Keratinocyte (primary cell): Measurements from ENCODE around the gene SLC10A4. TPM values are rescaled to one million over a fixed set of nuclear protein-coding genes. Genes with fewer than 3 reads are reported as not detected.
"Not testable (repeated sequence)": the region's sequence is repeated elsewhere in the genome, so short reads cannot be mapped to it uniquely, and the experiment has no call there.

Source experiments
- DNase-seq: peaks from one replicate; pipeline ENCODE4 v3.0.0-alpha.2; 2011; ENCODE audit warnings: low read depth, missing footprints, low spot score
- FAIRE-seq: peaks from 2 replicates; lab custom pipeline; 2011; peaks lifted over from hg19 to GRCh38; lab: Jason Lieb, UNC
- H2AFZ ChIP-seq: 2 replicates; pipeline ENCODE4 v1.6.0; 2012; ENCODE audit warnings: low read length, control low read depth, inconsistent platforms; ENCODE audit not compliant: control insufficient read depth
- H3K27ac ChIP-seq: 2 replicates; pipeline ENCODE4 v1.5.1; 2011; ENCODE audit warnings: low read length; ENCODE audit not compliant: control insufficient read depth, insufficient read depth
- H3K27me3 ChIP-seq: 3 replicates; pipeline ENCODE4 v1.6.0; 2011; ENCODE audit warnings: low read length; ENCODE audit not compliant: control insufficient read depth, insufficient read depth; ENCODE audit errors: extremely low read depth
- H3K36me3 ChIP-seq, 2 experiments: 2 replicates in 1 of 2; 3 replicates in 1 of 2; pipeline ENCODE4 v1.5.1; 2011; ENCODE audit warnings: low read length in 2 of 2, mild to moderate bottlenecking in 1 of 2; ENCODE audit not compliant: control insufficient read depth in 2 of 2, insufficient read depth in 2 of 2; ENCODE audit errors: extremely low read depth in 1 of 2
- H3K4me1 ChIP-seq: 3 replicates; pipeline ENCODE4 v1.5.1; 2011; ENCODE audit warnings: low read length; ENCODE audit not compliant: control insufficient read depth, insufficient read depth; ENCODE audit errors: extremely low read depth
- H3K4me2 ChIP-seq: 3 replicates; pipeline ENCODE4 v1.6.0; 2011; ENCODE audit warnings: low read depth, low read length; ENCODE audit not compliant: control insufficient read depth, insufficient read depth; ENCODE audit errors: extremely low read depth
- H3K4me3 ChIP-seq, 3 experiments: fragments of 200-600 bp in 1 of 3; sonication (generic) in 1 of 3; 2 replicates in 2 of 3; 3 replicates in 1 of 3; pipeline ENCODE4 v1.5.1; 2011 to 2016; ENCODE audit warnings: low read length in 3 of 3, mild to moderate bottlenecking in 3 of 3, control low read depth in 2 of 3, inconsistent platforms in 1 of 3, low read depth in 1 of 3, mixed read lengths in 1 of 3, mixed run types in 1 of 3, moderate library complexity in 1 of 3; ENCODE audit not compliant: control insufficient read depth in 2 of 3, insufficient read depth in 2 of 3; ENCODE audit errors: extremely low read depth in 1 of 3
- H3K79me2 ChIP-seq: 2 replicates; pipeline ENCODE4 v1.6.0; 2012; ENCODE audit warnings: low read length; ENCODE audit not compliant: control insufficient read depth, insufficient read depth
- H3K9ac ChIP-seq: 3 replicates; pipeline ENCODE4 v1.6.0; 2011; ENCODE audit warnings: low read length; ENCODE audit not compliant: control insufficient read depth, insufficient read depth; ENCODE audit errors: extremely low read depth
- H3K9me1 ChIP-seq: 3 replicates; pipeline ENCODE4 v1.6.0; 2011; ENCODE audit warnings: low read length; ENCODE audit not compliant: control insufficient read depth, insufficient read depth; ENCODE audit errors: extremely low read depth
- H3K9me3 ChIP-seq: 2 replicates; pipeline ENCODE4 v1.5.1; 2012; ENCODE audit warnings: low read depth, low read length; ENCODE audit not compliant: control insufficient read depth
- H4K20me1 ChIP-seq: 3 replicates; pipeline ENCODE4 v1.6.0; 2011; ENCODE audit warnings: low read length; ENCODE audit not compliant: control insufficient read depth, insufficient read depth; ENCODE audit errors: extremely low read depth
- EZH2 ChIP-seq: IDR thresholded peaks from one replicate; pipeline ENCODE4 v1.6.1; 2012; ENCODE audit warnings: inconsistent platforms, mild to moderate bottlenecking, low read length, moderate library complexity
- dilution Hi-C: fragments of 300-500 bp; cut with MboI; formaldehyde crosslinking; loops from one replicate; pipeline ENCODE4 v1.7.0; 2020; ENCODE audit warnings: low sequenced_read_pairs; ENCODE audit not compliant: extremely low pct_ligation_motif_present
- polyA plus RNA-seq, 5 experiments: library from polyadenylated mRNA; depleted of rRNA in 3 of 5; stranded (reverse) in 3 of 5; stranded (forward) in 1 of 5; unstranded in 1 of 5; fragments of >200 nt; gene quantifications; 1 replicate in 1 of 5; 2 replicates in 3 of 5; 3 replicates in 1 of 5; pipeline versions ENCODE4 v1.2.1 to v1.2.3, GENCODE V29; 2011 to 2012; ENCODE audit warnings: missing spikeins in 2 of 5, low read depth in 1 of 5, low replicate concordance in 1 of 5
- TF ChIP-seq, protein P1 (sequence below), 3 experiments: IDR thresholded peaks in 1 of 3; conservative IDR thresholded peaks in 1 of 3; optimal IDR thresholded peaks in 1 of 3; 2 replicates in 2 of 3; 3 replicates in 1 of 3; pipeline versions ENCODE3 to v1.5.1; 2011; ENCODE audit warnings: low read length in 3 of 3, mild to moderate bottlenecking in 3 of 3, moderate library complexity in 2 of 3, control low read depth in 1 of 3, inconsistent platforms in 1 of 3; ENCODE audit not compliant: insufficient read depth in 2 of 3; ENCODE audit errors: extremely low read depth in 1 of 3

SLC10A4 gene
- polyA plus RNA-seq, 1 donor (not counting 4 experiments of a cell fraction or from before 2014, with no cell fraction given) = 0.07 TPM

DNA sequence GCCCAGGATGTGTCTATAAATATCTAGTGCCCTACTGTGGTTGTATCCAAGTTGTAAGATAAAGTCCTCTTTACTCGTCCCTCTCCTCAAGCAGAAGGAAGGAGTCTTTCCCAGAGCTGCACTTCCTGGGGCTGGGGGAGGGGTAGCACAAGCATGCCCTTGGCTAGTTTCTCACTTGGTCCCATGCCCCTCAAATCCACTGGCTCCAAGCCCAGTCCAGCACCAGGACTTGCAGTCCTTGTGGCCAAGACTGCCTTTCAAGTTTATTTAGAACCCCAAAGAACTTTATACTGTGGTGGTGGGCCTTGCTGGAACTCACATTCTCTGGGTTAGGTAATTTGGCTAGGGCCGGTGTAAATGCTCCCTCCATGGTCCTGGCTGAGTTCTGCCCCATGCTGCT, 43.2 kb upstream of the SLC10A4 start:
- DNase-seq (no peak), FAIRE-seq (no peak)
- no peaks in the 10 kb centered on the region for H3K9me3 ChIP-seq

DNA sequence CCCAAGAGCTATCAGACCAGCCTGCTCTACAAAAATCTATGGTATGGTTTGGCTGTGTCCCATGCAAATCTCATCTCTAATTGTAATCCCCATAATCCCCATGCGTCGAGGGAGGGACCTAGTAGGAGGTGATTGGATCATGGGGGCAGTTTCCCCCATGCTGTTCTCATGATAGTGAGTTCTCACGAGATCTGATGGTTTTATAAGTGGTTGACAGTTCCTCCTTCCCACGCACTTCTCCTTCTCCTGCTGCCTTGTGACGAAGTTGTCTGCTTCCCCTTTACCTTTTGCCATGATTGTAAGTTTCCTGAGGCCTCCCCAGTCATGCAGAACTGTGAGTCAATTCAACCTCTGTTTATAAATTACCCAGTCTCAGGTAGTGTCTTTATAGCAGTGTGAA, 42.2 kb upstream of the SLC10A4 start:
- DNase-seq, H3K79me2 ChIP-seq, H3K27ac ChIP-seq, H3K27me3 ChIP-seq, H3K36me3 ChIP-seq, H3K9me1 ChIP-seq, dilution Hi-C loops, H3K4me2 ChIP-seq, FAIRE-seq, H3K4me3 ChIP-seq, H2AFZ ChIP-seq, H3K9ac ChIP-seq, H3K4me1 ChIP-seq, H3K9me3 ChIP-seq, H4K20me1 ChIP-seq: not testable (repeated sequence)

More for the DNA sequence above, 43.2 kb upstream of the SLC10A4 start:
- dilution Hi-C loops = no loop called here
- Histone ChIP-seq H3K36me3 (no peaks in the 10 kb centered on the region), H4K20me1 (no peaks in the 10 kb centered on the region), H3K9ac (no peak overlapping the region), H3K79me2 (no peaks in the 10 kb centered on the region), H3K4me1 (no peaks in the 10 kb centered on the region), H3K27me3 (no peaks in the 10 kb centered on the region), H3K9me1 (no peaks in the 10 kb centered on the region), H2AFZ (no peak overlapping the region), H3K27ac (no peak overlapping the region), H3K4me3 (no peak overlapping the region), H3K4me2 (no peak overlapping the region)
- no peak for TF ChIP-seq EZH2
- TF ChIP-seq, protein P1, sequence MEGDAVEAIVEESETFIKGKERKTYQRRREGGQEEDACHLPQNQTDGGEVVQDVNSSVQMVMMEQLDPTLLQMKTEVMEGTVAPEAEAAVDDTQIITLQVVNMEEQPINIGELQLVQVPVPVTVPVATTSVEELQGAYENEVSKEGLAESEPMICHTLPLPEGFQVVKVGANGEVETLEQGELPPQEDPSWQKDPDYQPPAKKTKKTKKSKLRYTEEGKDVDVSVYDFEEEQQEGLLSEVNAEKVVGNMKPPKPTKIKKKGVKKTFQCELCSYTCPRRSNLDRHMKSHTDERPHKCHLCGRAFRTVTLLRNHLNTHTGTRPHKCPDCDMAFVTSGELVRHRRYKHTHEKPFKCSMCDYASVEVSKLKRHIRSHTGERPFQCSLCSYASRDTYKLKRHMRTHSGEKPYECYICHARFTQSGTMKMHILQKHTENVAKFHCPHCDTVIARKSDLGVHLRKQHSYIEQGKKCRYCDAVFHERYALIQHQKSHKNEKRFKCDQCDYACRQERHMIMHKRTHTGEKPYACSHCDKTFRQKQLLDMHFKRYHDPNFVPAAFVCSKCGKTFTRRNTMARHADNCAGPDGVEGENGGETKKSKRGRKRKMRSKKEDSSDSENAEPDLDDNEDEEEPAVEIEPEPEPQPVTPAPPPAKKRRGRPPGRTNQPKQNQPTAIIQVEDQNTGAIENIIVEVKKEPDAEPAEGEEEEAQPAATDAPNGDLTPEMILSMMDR (optimal IDR thresholded peaks at IDR 0.05 in 1 of 3, IDR thresholded peaks at IDR 0.05 in 1 of 3, conservative IDR thresholded peaks at IDR 0.05 in 1 of 3; ENCODE audit: extremely low read depth in 1 of 3, insufficient read depth in 2 of 3, low read length in 3 of 3) = no peak

DNA sequence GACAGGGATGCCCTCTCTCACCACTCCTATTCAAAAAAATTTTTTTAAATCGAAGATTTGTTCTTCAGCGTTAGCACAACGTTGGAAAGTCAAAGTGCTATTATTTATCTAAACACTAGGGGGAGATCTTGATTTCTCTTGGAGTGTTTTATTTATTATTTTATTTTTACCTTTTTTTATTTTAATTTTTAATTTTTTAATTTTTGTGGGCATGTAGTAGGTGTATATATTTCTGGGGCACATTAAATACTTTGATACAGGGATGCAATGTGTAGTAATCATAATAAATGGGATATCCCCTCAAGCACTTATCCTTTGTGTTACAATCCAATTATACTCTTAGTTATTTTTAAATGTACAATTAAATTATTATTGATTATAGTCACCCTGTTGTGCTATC, 37.4 kb upstream of the SLC10A4 start:
- no peaks in the 10 kb centered on the region for H3K27me3 ChIP-seq
- H3K9ac ChIP-seq = no peak overlapping the region
- dilution Hi-C loops = no loop called here
- no peak overlapping the region for H3K4me2 ChIP-seq
- no peaks in the 10 kb centered on the region for H3K79me2 ChIP-seq
- no peaks in the 10 kb centered on the region for H3K36me3 ChIP-seq
- no peak overlapping the region for H3K27ac ChIP-seq
- TF ChIP-seq EZH2 = no peak
- TF ChIP-seq, protein P1 (optimal IDR thresholded peaks at IDR 0.05 in 1 of 3, IDR thresholded peaks at IDR 0.05 in 1 of 3, conservative IDR thresholded peaks at IDR 0.05 in 1 of 3; ENCODE audit: extremely low read depth in 1 of 3, insufficient read depth in 2 of 3, low read length in 3 of 3) = no peak
- FAIRE-seq (no peak), DNase-seq (no peak)
- no peaks in the 10 kb centered on the region for H4K20me1 ChIP-seq
- H3K4me3 ChIP-seq = no peak overlapping the region
- H3K4me1 ChIP-seq = no peaks in the 10 kb centered on the region
- no peaks in the 10 kb centered on the region for H3K9me1 ChIP-seq
- H2AFZ ChIP-seq = no peak overlapping the region
- no peaks in the 10 kb centered on the region for H3K9me3 ChIP-seq
